MM.1S (cell line): ENCODE results near the gene AKAP6.

Experiments used
- DNase-seq: peaks from one replicate; pipeline ENCODE4 v3.0.0-alpha.2; 2015
- H2AFZ ChIP-seq: fragments of 300-600 bp; sonication (generic); 2 replicates; pipeline ENCODE4 v1.6.0; 2016; ENCODE audit warnings: antibody characterized with exemption, low read length
- H3F3A ChIP-seq: fragments of 300-600 bp; sonication (generic); 2 replicates; pipeline ENCODE4 v1.6.1; 2016; ENCODE audit warnings: mild to moderate bottlenecking, antibody characterized with exemption, low read length, moderate library complexity, mixed read lengths; ENCODE audit not compliant: insufficient read depth
- H3K27ac ChIP-seq: fragments of 300-600 bp; sonication (generic); 2 replicates; pipeline ENCODE4 v1.5.1; 2016; ENCODE audit warnings: mild to moderate bottlenecking, low read length
- H3K27me3 ChIP-seq: fragments of 300-600 bp; sonication (generic); replicated peaks from 2 replicates; pipeline ENCODE4 v1.6.0; 2016; ENCODE audit warnings: low read length; ENCODE audit not compliant: insufficient read depth
- H3K36me3 ChIP-seq: fragments of 300-600 bp; sonication (generic); replicated peaks from 2 replicates; pipeline ENCODE4 v1.6.1; 2016; ENCODE audit warnings: mild to moderate bottlenecking, low read length, mixed read lengths; ENCODE audit not compliant: insufficient read depth
- H3K4me1 ChIP-seq: fragments of 300-600 bp; sonication (generic); 2 replicates; pipeline ENCODE4 v1.6.1; 2016; ENCODE audit warnings: low read length, mixed read lengths
- H3K4me2 ChIP-seq: fragments of 300-600 bp; sonication (generic); 2 replicates; pipeline ENCODE4 v1.6.0; 2016; ENCODE audit warnings: low read depth, low read length
- H3K4me3 ChIP-seq: fragments of 300-600 bp; sonication (generic); 2 replicates; pipeline ENCODE4 v1.5.1; 2016; ENCODE audit warnings: low read length, mixed read lengths
- H3K79me2 ChIP-seq: fragments of 300-600 bp; sonication (generic); 2 replicates; pipeline ENCODE4 v1.6.1; 2016; ENCODE audit warnings: mixed run types, low read length, mixed read lengths
- H3K9ac ChIP-seq: fragments of 300-600 bp; sonication (generic); 2 replicates; pipeline ENCODE4 v1.6.1; 2016; ENCODE audit warnings: low read length, mixed read lengths
- H3K9me2 ChIP-seq: fragments of 300-600 bp; sonication (generic); replicated peaks from 2 replicates; pipeline ENCODE4 v1.6.1; 2016; ENCODE audit warnings: mild to moderate bottlenecking, low read length, mixed read lengths; ENCODE audit not compliant: insufficient read depth
- H3K9me3 ChIP-seq: fragments of 300-600 bp; sonication (generic); replicated peaks from 2 replicates; pipeline ENCODE4 v1.6.1; 2016; ENCODE audit warnings: mild to moderate bottlenecking, low read length, mixed read lengths; ENCODE audit not compliant: insufficient read depth
- H4K20me1 ChIP-seq: fragments of 300-600 bp; sonication (generic); 2 replicates; pipeline ENCODE4 v1.6.1; 2016; ENCODE audit warnings: mild to moderate bottlenecking, low read length, moderate library complexity, mixed read lengths; ENCODE audit not compliant: insufficient read depth
- CTCF ChIP-seq: fragments of 300-600 bp; sonication (generic); IDR thresholded peaks from 2 replicates; pipeline ENCODE4 v1.5.1; 2016; ENCODE audit warnings: antibody characterized with exemption, low read length, mixed read lengths
- EZH2 ChIP-seq: fragments of 300-600 bp; sonication (generic); optimal IDR thresholded peaks from 2 replicates; pipeline ENCODE3; 2017; ENCODE audit warnings: low read depth, mild to moderate bottlenecking, antibody characterized with exemption, low read length, mixed read lengths
- EZH2phosphoT487 ChIP-seq: fragments of 300-600 bp; sonication (generic); IDR thresholded peaks from 2 replicates; pipeline ENCODE4 v1.6.1; 2018; ENCODE audit warnings: antibody characterized with exemption, low read length

AKAP6 gene

GRCh38 chr14:32779840-32780239 lies 450.7 kb downstream of the AKAP6 start:
- Histone ChIP-seq H3K4me3 (no peak overlapping the region), H3K4me1 (no peaks in the 10 kb centered on the region), H4K20me1 (no peaks in the 10 kb centered on the region), H3K9me2 (no peaks in the 10 kb centered on the region), H3F3A (no peaks in the 10 kb centered on the region), H2AFZ (no peak overlapping the region), H3K79me2 (no peaks in the 10 kb centered on the region), H3K4me2 (no peak overlapping the region), H3K27ac (no peak overlapping the region), H3K36me3 (no peaks in the 10 kb centered on the region), H3K9me3 (no peaks in the 10 kb centered on the region), H3K27me3 (no peaks in the 10 kb centered on the region), H3K9ac (no peak overlapping the region)
- no peak for DNase-seq
- TF ChIP-seq EZH2, result no peak
- TF ChIP-seq EZH2phosphoT487, result no peak
- TF ChIP-seq CTCF, result no peak

- Histone ChIP-seq H3K27me3 (no peaks in the 10 kb centered on the region), H3K9ac (no peak overlapping the region), H3K4me2 (no peak overlapping the region), H3F3A (no peaks in the 10 kb centered on the region), H3K36me3 (no peaks in the 10 kb centered on the region), H3K9me2 (no peaks in the 10 kb centered on the region), H4K20me1 (no peaks in the 10 kb centered on the region), H3K9me3 (no peaks in the 10 kb centered on the region), H2AFZ (no peak overlapping the region), H3K4me1 (no peaks in the 10 kb centered on the region), H3K4me3 (no peak overlapping the region), H3K79me2 (no peaks in the 10 kb centered on the region), H3K27ac (no peak overlapping the region)
- TF ChIP-seq CTCF (no peak), EZH2 (no peak), EZH2phosphoT487 (no peak)
- DNase-seq, result no peak
These were observed 455.3 kb downstream of the AKAP6 start for GRCh38 chr14:32784405-32784804.

GRCh38 chr14:32785585-32785984 lies 456.5 kb downstream of the AKAP6 start:
- Histone ChIP-seq H2AFZ (no peak overlapping the region), H3K27ac (no peak overlapping the region), H3K27me3 (no peaks in the 10 kb centered on the region), H3K4me2 (no peak overlapping the region), H3K79me2 (no peaks in the 10 kb centered on the region), H3K9me3 (no peaks in the 10 kb centered on the region), H3K4me1 (no peaks in the 10 kb centered on the region), H3K9me2 (no peaks in the 10 kb centered on the region), H3K4me3 (no peak overlapping the region), H3F3A (no peaks in the 10 kb centered on the region), H3K9ac (no peak overlapping the region), H3K36me3 (no peaks in the 10 kb centered on the region), H4K20me1 (no peaks in the 10 kb centered on the region)
- DNase-seq, result no peak
- TF ChIP-seq CTCF (no peak), EZH2phosphoT487 (no peak), EZH2 (no peak)
